GM21825 (cell line): ENCODE measurements around the gene CEP70.
A peak's percentile ranks its signal among the peaks of the same experiment; 100 is the strongest.
"Not testable (repeated sequence)": the region's sequence is repeated elsewhere in the genome, so short reads cannot be mapped to it uniquely, and the experiment has no call there.

Source experiments
- ATAC-seq: cut with Tn5 transposase; IDR thresholded peaks from one replicate; pipeline ENCODE4 v1.9.1; 2021; ENCODE audit warnings: mild to moderate bottlenecking, moderate library complexity; ENCODE audit not compliant: unreplicated experiment

CEP70 gene, protein sequence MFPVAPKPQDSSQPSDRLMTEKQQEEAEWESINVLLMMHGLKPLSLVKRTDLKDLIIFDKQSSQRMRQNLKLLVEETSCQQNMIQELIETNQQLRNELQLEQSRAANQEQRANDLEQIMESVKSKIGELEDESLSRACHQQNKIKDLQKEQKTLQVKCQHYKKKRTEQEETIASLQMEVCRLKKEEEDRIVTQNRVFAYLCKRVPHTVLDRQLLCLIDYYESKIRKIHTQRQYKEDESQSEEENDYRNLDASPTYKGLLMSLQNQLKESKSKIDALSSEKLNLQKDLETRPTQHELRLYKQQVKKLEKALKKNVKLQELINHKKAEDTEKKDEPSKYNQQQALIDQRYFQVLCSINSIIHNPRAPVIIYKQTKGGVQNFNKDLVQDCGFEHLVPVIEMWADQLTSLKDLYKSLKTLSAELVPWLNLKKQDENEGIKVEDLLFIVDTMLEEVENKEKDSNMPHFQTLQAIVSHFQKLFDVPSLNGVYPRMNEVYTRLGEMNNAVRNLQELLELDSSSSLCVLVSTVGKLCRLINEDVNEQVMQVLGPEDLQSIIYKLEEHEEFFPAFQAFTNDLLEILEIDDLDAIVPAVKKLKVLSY

DNA sequence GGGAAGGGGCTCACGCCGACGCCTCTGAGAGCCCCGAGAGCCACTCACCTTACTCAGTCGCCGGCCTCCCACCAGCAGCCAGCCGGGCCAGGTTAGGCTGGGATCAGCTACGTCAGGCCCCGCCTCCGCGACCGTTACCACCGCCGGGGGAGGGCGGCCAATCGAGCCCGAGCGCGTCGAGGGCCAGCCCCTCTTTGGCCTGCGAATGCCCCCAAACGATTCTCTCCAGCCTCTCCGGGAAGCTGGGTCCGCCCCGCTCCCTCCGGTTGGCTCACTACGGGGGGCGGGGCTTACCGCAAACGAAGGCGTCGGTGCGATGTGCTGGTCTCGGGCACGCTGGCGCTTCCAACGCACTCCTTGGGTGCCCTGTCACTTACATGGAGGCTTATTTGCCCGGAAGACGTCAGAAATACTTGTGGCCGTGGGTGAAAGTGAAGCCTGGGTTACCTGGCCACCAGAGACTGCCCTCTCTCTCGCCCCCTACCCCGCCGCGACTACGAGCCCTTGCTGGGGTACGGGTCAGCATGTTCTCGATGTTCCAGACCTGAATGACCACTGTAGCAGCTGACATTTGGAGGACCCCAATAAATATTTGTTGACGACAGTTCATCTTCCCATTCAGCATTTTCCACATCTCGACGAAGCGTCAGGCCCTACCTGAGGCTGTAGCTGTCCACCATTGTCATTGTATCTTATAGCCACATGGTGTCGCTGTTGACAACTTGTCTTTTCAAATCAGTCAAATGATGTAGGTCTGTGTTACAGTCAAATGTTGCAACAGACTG lies at the start of gene CEP70:
Gene CEP70 (minus strand): TSS at position 111 of the 785 bp plus-strand sequence. CDS start 21,333 bp downstream, outside the sequence.
- ATAC-seq: peak; percentile 88

DNA sequence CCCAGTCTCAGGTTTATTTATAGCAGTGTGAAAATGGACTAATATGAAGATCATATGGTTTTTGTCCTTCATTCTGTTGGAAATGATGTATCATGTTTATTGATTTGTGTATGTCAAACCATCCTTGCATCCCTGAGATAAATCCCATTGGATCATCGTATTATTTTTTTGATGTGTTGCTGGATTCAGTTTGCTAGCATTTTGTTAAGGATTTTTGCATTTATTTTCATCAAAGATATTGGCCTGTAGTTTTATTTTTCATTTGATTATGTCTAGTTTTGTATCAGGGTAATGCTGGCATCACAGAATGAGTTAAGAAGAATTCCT lies 48.8 kb upstream of the CEP70 start:
- no peak for ATAC-seq

DNA sequence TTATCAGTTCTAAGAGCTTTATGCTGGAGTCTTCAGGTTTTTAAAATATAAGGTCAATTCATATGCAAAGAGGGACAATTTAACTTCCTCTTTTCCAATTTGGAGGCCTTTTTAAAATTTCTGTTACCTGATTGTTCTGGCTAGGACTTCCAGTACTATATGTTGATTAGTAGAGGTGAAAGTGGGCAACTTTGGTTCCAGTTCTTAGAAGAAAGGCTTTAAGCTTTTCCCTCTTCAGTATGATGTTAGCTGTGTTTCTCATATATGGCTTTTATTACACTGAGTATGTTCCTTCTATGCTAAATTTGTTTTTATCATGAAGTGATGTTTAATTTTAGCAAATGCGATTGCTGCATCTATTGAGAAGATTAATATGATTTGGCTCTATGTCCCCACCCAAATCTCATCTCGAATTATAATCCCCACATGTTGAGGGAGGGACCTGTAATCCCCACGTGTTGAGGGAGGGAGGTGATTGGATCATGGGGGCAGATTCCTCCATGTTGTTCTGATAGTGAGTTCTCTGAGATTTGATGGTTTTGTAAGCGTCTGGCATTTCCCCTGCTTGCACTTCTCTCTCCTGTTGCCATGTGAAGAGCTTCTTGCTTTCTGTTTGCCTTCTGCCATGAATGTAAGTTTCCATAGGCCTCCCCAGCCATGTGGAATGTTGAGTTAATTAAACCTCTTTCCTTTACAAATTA lies 48.3 kb upstream of the CEP70 start:
- no peak for ATAC-seq

DNA sequence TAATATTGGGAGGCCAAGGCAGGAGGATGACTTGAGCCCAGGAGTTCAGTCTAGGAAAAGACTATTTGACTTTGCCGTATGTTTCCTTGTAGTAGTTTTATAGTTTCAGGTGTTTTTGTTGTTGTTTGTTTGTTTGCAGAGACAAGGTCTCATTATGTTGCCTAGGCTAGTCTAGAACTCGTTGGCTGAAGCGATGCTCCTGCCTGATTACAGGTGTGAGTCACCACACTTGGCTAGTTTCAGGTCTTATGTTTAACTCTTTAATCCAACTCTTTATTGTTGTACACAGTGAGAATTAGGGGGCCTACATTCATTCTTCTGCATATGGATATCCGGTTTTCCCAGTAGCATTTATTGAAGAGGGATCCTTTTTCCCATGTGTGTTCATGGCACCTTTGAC lies 46.5 kb upstream of the CEP70 start:
- ATAC-seq: no peak

DNA sequence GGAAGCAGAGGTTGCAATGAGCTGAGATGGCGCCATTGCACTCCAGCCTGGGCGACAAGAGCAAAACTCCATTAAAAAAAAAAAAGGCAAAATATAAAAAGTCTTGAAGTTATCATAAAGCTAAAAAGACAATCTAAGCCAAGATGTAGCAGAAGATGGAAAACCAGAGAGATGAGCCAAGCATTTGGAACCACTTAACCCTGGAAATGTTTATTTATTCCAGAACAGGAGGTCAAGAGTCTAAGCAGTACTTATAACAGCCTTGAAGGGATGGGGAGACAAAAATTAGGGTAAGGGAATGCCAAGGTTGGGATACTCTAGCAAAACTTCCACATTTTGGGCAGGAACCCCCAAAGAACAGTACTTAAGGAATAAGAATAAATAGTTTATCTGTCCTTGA lies 44.6 kb upstream of the CEP70 start:
- no peak for ATAC-seq

DNA sequence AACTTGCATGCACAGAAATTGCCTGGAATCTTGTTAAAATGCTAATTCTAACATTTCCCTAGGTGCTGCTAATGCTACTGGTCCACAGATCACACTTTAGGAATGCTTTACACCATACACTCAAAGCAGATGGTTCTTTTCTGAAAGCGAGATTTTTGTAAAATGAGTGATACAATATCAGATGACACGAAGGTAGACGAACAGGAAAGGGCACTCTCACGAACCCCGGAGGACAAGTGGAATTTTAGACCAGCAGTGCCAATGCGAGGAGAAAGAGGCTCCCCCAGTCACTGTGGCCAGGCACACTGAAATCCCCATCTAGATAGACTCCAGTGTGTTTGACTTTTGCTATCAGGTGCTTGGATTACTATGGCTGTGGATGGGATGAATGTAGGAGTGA lies 35.5 kb upstream of the CEP70 start:
- no peak for ATAC-seq

DNA sequence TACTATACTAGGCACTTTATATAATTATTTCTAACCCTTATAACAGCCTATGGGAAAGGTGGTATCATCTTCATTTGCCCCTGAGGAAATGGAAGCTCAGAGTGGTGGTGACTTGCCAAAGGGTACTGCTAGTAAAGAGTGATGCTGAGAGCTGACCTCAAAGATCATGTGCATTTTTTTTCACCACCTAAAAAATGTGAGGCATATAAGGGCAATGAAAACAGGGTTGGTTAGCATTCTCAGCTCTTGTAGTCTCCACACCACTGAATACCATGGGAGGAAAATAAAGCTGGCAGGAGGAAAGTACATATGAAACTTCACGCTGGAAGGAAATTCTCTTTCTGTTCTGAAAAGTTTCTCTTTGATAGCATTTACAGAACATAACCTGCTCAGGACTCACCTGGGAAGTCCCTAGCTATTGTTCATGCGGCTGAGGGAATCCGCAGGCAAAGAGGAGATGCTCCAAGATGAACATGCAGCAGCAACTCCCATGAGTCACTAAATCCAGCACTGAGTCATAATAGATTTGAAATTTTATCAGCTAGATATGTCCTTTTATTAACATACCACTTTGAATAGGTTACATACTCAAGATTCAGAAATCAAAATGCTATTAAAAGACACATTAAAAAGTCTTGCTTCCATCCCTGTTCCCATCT lies 31.8 kb upstream of the CEP70 start:
- ATAC-seq: no peak

DNA sequence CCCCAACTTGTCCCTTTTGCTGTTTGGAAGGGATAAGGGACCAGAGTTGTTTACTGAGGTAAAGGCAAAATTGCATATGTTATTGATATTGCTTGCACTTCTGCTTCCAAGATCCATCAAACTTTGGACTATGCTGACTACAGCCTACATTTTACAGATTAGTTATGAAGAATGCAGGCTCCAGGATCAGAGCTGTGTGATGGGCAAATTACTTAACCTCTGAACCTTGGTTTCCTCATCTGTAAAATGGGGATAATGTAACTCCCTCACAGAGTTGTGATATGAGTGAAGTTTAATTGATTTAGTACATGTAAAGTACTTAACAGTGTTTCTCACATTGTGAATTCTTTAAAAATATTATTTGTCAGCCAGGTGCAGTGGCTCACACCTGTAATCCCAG lies 30.5 kb upstream of the CEP70 start:
- ATAC-seq: no peak

DNA sequence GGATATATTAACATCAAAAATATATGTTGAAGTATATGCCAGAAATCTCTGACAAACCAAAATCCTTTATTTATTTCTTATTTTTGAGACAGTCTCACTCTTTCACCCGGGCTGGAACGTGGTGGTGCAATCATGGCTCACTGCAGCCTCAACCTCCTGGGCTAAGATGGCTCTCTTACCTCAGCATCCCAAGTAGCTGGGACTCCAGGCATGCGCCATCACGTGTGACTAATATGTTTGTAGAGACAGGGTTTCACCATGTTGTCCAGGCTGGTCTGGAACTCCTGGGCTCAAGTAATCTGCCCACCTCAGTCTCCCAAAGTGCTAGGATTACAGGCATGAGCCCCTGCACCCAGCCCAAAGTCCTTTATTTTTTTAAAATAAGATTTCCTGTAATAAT lies 26.4 kb upstream of the CEP70 start:
- no peak for ATAC-seq

DNA sequence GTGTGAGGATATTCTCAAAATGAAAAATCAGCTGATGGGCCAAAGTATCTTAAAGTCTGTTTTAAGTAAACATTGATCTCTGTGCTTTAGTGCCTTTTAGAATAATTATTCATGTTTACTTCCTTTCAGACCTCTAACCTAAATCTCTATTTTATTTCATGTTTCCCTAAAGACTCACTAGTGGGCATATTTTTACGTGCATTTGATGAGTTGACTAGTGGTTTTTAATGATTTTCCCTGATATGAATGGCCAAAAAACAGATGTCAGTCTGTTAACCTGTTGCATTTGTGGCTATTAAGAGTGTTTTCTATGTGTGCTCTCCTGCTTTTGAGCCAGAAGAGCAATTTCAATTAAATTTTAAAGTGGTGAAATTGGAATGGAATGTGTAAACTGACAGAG lies 21.4 kb upstream of the CEP70 start:
- ATAC-seq: no peak

DNA sequence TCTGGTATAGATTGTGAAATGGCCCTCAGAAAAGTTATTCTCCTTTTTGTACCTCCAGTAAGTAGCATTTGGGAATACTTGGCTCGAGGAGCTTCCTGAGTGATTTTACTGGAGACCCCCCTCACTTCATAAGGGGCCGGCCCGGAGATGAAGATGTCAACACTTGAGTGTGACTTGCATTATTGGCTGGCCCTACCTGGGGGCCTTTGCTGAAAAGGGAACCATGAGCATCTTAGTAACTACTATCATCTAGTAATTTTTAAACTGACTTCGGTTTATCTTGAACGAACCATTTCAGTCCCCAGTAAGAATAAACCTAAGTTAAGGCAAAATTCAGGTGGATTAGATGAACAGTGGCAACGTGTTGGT lies 15.8 kb upstream of the CEP70 start:
- no peak for ATAC-seq

DNA sequence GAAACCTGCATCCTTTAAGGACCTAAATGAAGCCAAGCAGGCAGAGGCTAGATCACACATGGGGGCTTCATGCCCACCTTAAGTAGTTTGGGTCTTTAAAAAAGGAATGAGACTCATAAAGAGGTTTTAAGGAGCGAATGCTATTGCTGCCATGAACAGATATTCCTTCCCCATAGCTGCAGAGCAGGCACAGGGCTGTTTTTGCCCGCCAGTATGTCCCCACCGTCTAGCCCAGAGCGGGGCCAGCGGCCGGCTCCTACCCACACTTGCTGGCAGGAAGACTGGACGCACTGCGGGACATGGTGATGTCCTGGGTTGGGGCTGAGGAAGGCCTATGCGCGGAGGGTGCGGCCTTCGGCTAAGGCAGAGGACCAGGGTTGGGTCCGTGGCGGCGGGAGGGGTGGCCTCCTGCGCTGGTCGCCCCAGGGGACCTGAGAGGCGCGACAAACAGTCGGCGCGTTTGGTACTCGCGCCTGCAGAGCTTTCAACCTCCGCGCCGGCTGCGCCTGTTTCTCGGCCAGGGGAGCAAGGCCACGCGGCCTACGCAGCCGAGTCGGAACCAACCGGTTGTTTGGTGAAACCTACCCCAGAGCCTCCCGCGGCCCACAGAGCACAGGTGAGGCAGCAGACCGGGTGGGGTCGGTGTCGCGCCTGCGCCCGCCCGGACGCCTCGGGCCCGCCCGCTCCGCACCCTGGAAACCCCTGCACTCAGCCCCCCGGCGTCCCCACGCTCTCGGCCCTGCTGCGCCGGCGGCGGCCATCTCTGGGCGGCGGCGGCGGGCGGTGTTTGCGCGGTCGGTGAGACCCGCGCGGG lies 14.5 kb upstream of the CEP70 start, which contains the start of gene FAIM:
Gene FAIM (plus strand): TSS at position 450 of the 814 bp plus-strand sequence. CDS start 10,956 bp downstream, outside the sequence.
- peak; percentile 60 for ATAC-seq

DNA sequence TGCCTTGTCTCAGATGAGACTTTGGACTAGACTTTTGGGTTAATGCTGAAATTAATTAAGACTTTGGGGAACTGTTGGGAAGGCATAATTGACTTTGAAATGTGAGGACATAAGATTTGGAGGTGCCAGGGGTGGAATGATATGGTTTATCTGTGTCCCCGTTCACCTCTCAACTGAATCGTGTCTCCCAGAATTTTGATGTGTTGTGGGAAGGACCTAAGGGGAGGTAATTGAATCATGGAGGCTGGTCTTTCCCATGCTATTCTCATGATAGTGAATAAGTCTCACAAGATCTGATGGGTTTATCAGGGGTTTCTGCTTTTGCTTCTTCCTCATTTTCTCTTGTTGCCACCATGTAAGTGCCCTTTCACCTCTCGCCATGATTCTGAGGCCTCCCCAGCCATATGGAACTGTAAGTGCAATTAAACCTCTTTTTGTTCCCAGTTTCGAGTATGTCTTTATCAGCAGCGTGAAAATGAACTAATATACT lies 10.1 kb upstream of the CEP70 start:
- ATAC-seq: not testable (repeated sequence)

DNA sequence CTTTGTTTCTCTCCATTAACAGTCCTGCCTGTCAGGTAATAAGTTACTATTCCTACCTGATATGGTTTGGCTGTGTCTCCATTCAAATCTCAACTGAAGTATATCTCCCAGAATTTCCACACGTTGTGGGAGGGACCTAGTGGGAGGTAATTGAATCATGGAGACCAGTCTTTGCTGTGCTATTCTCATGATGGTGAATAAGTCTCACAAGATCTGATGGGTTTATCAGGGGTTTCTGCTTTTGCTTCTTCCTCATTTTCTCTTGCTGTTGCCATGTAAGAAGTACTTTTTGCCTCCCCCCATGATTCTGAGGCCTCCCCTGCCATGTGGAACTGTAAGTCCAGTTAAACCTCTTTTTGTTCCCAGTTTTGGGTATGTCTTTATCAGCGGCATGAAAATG lies 7.6 kb upstream of the CEP70 start:
- ATAC-seq: not testable (repeated sequence)

DNA sequence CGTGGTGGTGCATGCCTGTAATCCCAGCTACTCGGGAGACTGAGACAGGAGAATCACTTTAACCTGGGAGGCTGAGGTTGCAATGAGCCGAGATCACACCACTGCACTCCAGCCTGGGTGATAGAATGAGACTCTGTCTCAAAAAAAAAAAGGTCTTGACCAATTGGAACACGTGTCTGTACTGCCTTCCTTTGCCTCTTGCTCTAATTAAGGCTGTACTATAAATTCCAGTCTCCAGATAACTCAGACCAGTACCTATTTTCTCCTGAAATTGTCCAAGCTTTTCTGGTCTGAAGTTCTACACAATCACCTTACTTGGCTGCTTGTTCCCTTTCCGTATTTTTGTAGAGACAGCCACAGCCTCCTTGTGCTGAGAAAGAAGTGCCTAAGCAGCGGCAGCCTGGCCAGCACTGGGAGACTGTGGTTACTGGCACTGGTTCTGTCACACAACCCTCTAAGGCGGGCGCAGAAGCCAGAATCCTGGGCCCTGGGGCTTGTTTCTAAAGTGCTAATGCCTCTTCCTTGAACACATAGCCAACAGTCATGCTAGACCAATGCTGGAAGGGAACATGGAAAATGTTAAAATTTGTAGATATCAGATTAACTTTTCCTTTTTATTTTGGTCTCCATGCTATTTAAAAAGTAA lies 6.2 kb upstream of the CEP70 start:
- ATAC-seq: no peak

DNA sequence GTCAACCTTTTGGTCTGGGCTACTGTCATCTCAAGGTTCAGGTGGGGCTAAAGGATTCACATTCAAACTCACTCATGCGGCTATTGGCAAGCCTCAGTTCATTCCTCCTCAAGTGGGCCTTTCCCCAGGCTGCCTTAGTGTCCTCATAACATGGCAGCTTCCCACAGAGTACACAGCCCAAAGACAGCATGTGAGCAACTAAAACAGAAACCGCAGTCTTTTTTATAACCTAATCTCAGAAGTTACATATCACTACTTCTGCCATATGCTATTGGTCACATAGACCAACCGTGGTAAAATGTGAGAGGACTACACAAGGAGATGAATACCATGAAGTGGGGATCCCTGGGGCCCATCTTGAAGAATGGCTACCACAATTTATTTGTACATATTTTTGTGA lies 4.5 kb upstream of the CEP70 start:
- ATAC-seq: no peak

DNA sequence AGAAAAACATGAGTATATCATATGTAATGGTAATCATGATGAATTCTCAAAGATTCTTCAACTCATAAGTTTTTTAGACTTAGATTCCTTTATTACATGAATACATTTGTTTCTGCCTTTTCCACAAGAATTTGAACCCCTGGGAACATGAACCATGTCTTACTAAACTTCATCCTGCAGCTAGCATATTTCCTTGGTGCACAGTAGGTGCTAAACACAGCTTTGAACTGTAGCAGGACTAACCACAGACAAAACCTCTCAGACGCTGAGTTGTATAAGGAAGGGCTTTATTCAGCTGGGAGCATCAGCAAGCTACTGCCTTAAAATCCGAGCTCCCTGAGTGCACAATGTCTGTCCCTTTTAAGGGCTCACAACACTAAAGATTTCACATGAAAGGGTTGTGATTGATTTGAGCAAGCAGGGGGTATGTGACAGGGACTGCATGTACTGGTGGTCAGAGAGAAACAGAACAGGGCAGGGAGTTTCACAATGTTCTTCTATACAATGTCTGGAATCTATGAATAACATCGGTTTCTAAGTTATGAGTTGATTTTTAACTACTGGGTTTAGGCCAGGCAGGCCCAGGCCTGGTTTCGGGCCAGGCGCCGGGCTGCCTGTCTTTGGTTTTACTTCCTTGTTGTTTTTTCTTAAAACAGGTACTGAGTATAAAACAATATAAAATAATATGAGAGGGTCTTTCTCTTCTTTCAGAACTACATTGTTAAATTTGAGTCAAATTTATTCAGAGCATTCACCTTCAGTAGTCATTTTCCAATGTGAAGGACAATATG lies 3.3 kb upstream of the CEP70 start:
- ATAC-seq: not testable (repeated sequence)

DNA sequence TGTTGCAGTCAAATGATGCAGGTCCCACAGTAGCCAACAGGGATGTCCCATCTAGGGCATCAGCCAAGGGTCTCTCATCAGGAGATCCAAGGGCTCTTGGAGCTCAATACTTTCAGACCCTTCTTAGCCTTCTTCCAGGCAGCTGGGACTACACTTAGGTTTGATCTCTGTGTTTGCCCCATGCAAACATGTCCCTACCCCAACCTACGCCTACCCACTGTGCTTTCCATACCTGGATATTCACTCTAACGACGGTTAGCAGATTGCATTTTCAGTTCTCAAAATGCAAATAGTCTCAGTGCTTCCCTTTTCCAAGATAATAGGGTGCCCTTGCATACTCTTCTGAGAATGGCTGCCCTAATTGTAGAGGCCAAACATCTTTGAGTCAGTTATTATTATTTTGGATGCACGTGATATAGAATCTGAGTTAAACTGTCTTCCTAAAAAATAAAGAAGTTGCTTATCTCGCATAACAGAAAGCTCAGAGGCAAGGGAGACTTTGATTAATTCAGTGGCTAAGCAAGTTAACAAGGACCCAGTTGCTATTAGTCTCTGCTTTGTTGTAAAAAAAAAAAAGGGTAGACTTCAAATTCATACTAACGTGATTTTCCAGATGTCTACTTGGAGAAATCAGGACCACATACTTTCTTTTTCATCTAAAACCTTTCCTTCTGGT lies 1.0 kb upstream of the CEP70 start:
- no peak for ATAC-seq
